Measurements from ENCODE around the gene MEPE.
"Not testable (repeated sequence)": the region's sequence is repeated elsewhere in the genome, so short reads cannot be mapped to it uniquely, and the experiment has no call there.

MEPE gene

DNA sequence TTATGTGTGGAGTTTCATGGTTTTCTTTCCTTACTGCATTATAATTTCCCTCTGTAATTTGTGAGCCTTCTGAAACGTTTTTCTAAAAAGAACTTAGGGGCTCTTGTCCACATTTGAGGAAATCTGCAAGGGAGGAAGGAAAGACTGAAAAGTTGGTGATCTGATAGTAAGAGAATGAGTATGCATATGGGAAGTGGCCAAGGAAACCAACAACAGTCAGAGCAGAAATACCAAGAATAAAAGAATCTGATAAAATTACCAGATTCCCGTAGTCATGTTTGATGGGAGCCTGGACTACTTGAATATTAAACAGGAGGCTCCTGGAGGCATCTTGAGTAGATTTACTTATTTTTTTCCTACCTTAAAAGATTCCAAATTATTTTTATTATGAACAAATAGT is 50.1 kb downstream of the MEPE start:
- no peak for DNase-seq (ENCODE audit: low read depth in 2 of 2)

DNA sequence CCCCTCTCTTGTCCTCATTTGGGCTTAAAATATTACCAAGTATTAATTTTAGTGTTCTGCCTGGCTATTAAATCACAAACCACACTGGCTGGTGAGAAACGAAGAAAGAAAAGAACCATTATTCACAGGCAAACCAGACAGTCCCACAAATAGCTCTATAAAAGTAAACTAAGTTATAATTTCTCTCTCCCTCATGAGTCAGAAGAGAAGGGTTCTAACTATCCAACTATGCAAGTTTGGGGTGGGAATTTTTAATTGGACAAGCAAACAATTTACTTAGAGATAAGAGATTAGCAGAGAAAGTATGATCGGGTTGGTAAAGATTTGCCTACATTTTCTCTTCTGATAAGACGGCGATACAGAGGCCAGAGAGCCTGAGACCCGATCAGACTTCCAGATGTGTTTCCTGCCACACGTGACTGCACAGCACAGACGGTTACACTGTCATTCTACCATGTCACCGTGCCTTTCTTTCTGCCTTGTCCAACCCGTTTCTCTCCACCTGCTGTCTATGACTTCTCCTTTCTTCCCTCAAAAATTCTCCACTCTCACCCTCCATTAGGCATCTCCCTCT is 52.3 kb downstream of the MEPE start:
- no peak for DNase-seq (ENCODE audit: low read depth in 2 of 2)

GRCh38 chr4:87886083-87886482 is 53.3 kb downstream of the MEPE start:
- no peak for DNase-seq (ENCODE audit: low read depth in 2 of 2)

GRCh38 chr4:87890753-87891152 is 58.0 kb downstream of the MEPE start:
- not testable (repeated sequence) for DNase-seq (ENCODE audit: low read depth in 2 of 2)

DNA sequence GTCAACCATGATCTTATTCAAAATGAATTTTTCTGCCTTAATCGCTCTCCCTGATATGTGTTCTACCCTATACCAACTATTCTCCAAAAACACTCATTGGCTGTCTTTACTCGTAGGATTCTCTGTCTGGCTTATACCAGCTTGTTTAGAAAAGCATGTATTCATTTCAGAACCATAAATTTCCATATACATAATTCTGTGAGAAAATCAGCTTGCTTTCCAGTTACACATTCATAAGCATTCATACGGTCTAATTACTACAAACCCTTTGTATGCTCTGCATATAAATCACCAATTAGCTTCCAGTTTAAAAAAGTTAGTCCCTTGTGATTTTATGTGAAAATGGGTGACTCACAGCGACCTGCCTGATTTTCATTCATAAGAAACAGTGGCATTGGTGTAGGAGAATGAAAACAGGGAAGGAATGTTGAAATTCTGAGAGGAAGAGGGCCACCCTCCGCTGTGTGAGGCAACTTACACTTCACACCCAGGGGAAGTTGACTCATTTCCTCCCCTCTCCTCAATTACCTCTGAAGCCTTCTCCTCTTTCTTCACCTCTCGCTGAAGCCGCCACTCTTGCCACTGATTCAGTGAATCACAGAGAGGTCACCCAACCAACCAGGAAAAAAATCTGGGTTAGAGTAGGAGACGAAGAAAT is 63.3 kb downstream of the MEPE start:
- DNase-seq (ENCODE audit: low read depth in 2 of 2), result peak in 1 of 2 donors; percentile 12
